H9 (cell line): ENCODE measurements around the gene UTF1. TPM values are rescaled to one million over a fixed set of nuclear protein-coding genes. Genes with fewer than 3 reads are reported as not detected.

ENCODE experiments used
- DNase-seq: peaks from one replicate; pipeline ENCODE4 v3.0.0-alpha.2; 2017
- H2AFZ ChIP-seq: one replicate; pipeline ENCODE4 v1.6.1; 2013; ENCODE audit warnings: mild to moderate bottlenecking, low read length, control low read depth, moderate library complexity
- H2AK5ac ChIP-seq: 2 replicates; pipeline ENCODE4 v1.6.1; 2013; ENCODE audit warnings: low read length, control low read depth, mixed read lengths; ENCODE audit not compliant: insufficient read length
- H2BK120ac ChIP-seq: one replicate; pipeline ENCODE4 v1.6.1; 2013; ENCODE audit warnings: low read depth, mild to moderate bottlenecking, low read length, control low read depth, inconsistent platforms; ENCODE audit not compliant: poor library complexity, severe bottlenecking
- H2BK12ac ChIP-seq: 2 replicates; pipeline ENCODE4 v1.6.1; 2013; ENCODE audit warnings: low read length, control low read depth, mixed read lengths, low read depth; ENCODE audit not compliant: insufficient read length
- H2BK15ac ChIP-seq: 2 replicates; pipeline ENCODE4 v1.6.1; 2013; ENCODE audit warnings: low read depth, low read length, control low read depth
- H2BK20ac ChIP-seq: one replicate; pipeline ENCODE4 v1.6.1; 2013; ENCODE audit warnings: low read depth, mild to moderate bottlenecking, low read length, control low read depth, inconsistent platforms; ENCODE audit not compliant: poor library complexity, severe bottlenecking
- H2BK5ac ChIP-seq: 2 replicates; pipeline ENCODE4 v1.6.1; 2013; ENCODE audit warnings: low read length, control low read depth, mixed read lengths; ENCODE audit not compliant: insufficient read length
- H3K14ac ChIP-seq: 2 replicates; pipeline ENCODE4 v1.6.1; 2013; ENCODE audit warnings: low read length, control low read depth; ENCODE audit not compliant: insufficient read depth
- H3K18ac ChIP-seq: 2 replicates; pipeline ENCODE4 v1.6.1; 2013; ENCODE audit warnings: low read depth, mild to moderate bottlenecking, mixed read lengths, low read length, control low read depth; ENCODE audit not compliant: insufficient read length
- H3K23ac ChIP-seq: 2 replicates; pipeline ENCODE4 v1.6.1; 2013; ENCODE audit warnings: low read length, control low read depth, mixed read lengths, low read depth; ENCODE audit not compliant: insufficient read length
- H3K23me2 ChIP-seq: 2 replicates; pipeline ENCODE4 v1.6.1; 2013; ENCODE audit warnings: low read depth, mild to moderate bottlenecking, mixed read lengths, low read length, control low read depth; ENCODE audit not compliant: insufficient read length, poor library complexity, severe bottlenecking
- H3K27ac ChIP-seq: 2 replicates; pipeline ENCODE4 v1.5.1; 2013; ENCODE audit warnings: low read length, control low read depth, mixed read lengths, low read depth; ENCODE audit not compliant: insufficient read length
- H3K27me3 ChIP-seq: 2 replicates; pipeline ENCODE4 v1.6.1; 2013; ENCODE audit warnings: low read length, control low read depth, inconsistent platforms; ENCODE audit not compliant: insufficient read depth
- H3K4ac ChIP-seq: 2 replicates; pipeline ENCODE4 v1.6.1; 2013; ENCODE audit warnings: low read depth, mild to moderate bottlenecking, control low read depth, inconsistent platforms, low read length, moderate library complexity
- H3K4me1 ChIP-seq: 2 replicates; pipeline ENCODE4 v1.6.1; 2013; ENCODE audit warnings: low read length, control low read depth, inconsistent platforms; ENCODE audit not compliant: insufficient read depth
- H3K4me2 ChIP-seq: 2 replicates; pipeline ENCODE4 v1.6.1; 2013; ENCODE audit warnings: low read length, control low read depth, mixed read lengths; ENCODE audit not compliant: insufficient read length, insufficient read depth
- H3K56ac ChIP-seq: 2 replicates; pipeline ENCODE4 v1.6.1; 2013; ENCODE audit warnings: low read depth, mild to moderate bottlenecking, mixed read lengths, low read length, control low read depth; ENCODE audit not compliant: insufficient read length
- H3K79me1 ChIP-seq: 2 replicates; pipeline ENCODE4 v1.6.1; 2013; ENCODE audit warnings: low read depth, mild to moderate bottlenecking, moderate library complexity, low read length, control low read depth, inconsistent platforms; ENCODE audit not compliant: insufficient read depth, poor library complexity, severe bottlenecking
- H3K79me2 ChIP-seq: 2 replicates; pipeline ENCODE4 v1.6.1; 2013; ENCODE audit warnings: low read length, control low read depth, inconsistent platforms; ENCODE audit not compliant: insufficient read depth
- H3K9ac ChIP-seq: 2 replicates; pipeline ENCODE4 v1.6.1; 2013; ENCODE audit warnings: low read length, control low read depth, mixed read lengths; ENCODE audit not compliant: insufficient read length; ENCODE audit errors: extremely low read depth
- H3K9me3 ChIP-seq: one replicate; pipeline ENCODE4 v1.6.1; 2013; ENCODE audit warnings: low read depth, low read length, inconsistent platforms; ENCODE audit not compliant: control insufficient read depth
- H3T11ph ChIP-seq: one replicate; pipeline ENCODE4 v1.6.1; 2013; ENCODE audit warnings: mild to moderate bottlenecking, low read length, control low read depth, inconsistent platforms
- H4K20me1 ChIP-seq: one replicate; pipeline ENCODE4 v1.6.1; 2013; ENCODE audit not compliant: control insufficient read depth, insufficient read length, insufficient read depth
- H4K5ac ChIP-seq: 2 replicates; pipeline ENCODE4 v1.6.1; 2013; ENCODE audit warnings: low read depth, mild to moderate bottlenecking, mixed read lengths, low read length, control low read depth; ENCODE audit not compliant: insufficient read length
- H4K8ac ChIP-seq: replicated peaks from 2 replicates; pipeline ENCODE4 v1.6.1; 2013; ENCODE audit warnings: low read length, control low read depth, mixed read lengths, low read depth; ENCODE audit not compliant: insufficient read length
- H4K91ac ChIP-seq: 2 replicates; pipeline ENCODE4 v1.6.1; 2013; ENCODE audit warnings: low read depth, mild to moderate bottlenecking, moderate library complexity, mixed read lengths, low read length, control low read depth; ENCODE audit not compliant: insufficient read length
- H3K27ac Mint-ChIP-seq, 3 experiments: 2 replicates in 2 of 3; 3 replicates in 1 of 3; pipeline ENCODE4 v1.8.0; 2020 to 2021; ENCODE audit warnings: mixed read lengths in 3 of 3, mild to moderate bottlenecking in 1 of 3, moderate library complexity in 1 of 3
- H3K27me3 Mint-ChIP-seq: 2 replicates; pipeline ENCODE4 v1.8.0; 2021; ENCODE audit warnings: low read depth, mild to moderate bottlenecking, moderate library complexity, mixed read lengths
- H3K36me3 Mint-ChIP-seq, 3 experiments: 2 replicates in 2 of 3; 3 replicates in 1 of 3; pipeline ENCODE4 v1.8.0; 2020 to 2021; ENCODE audit warnings: low read depth in 3 of 3, mixed read lengths in 3 of 3; ENCODE audit not compliant: insufficient read depth in 1 of 3
- H3K4me1 Mint-ChIP-seq, 2 experiments: 2 replicates each; pipeline ENCODE4 v1.8.0; 2020; ENCODE audit warnings: mixed read lengths in 2 of 2
- H3K4me3 Mint-ChIP-seq, 2 experiments: 2 replicates in 1 of 2; 3 replicates in 1 of 2; pipeline ENCODE4 v1.8.0; 2020 to 2021; ENCODE audit warnings: mild to moderate bottlenecking in 2 of 2, mixed read lengths in 2 of 2, moderate library complexity in 1 of 2
- H3K9me3 Mint-ChIP-seq, 2 experiments: 2 replicates in 1 of 2; 3 replicates in 1 of 2; pipeline ENCODE4 v1.8.0; 2020; ENCODE audit warnings: mild to moderate bottlenecking in 2 of 2, mixed read lengths in 2 of 2, moderate library complexity in 1 of 2
- WGBS: extraction: QIAGEN DNeasy Blood & Tissue Kit; methylation state at CpG from one replicate; pipeline ENCODE4 v1.1.7; 2013; ENCODE audit warnings: missing lambda C conversion rate, low lambda C conversion rate, mixed read lengths; ENCODE audit not compliant: insufficient read length; ENCODE audit errors: extremely low coverage; 5-methylcytosine and 5-hydroxymethylcytosine counted together
- total RNA-seq: library from RNA; stranded (reverse); gene quantifications from 2 replicates; pipeline ENCODE4 v1.2.1, GENCODE V29; 2021
- TF ChIP-seq, protein P1 (sequence below): fragments of 200-600 bp; sonication (generic); conservative IDR thresholded peaks from 3 replicates; pipeline ENCODE4 v1.8.0; 2021; ENCODE audit warnings: antibody characterized with exemption, mild to moderate bottlenecking

Gene UTF1
- total RNA-seq, 1 experiment from 2014 or later = 31.5 TPM

DNA sequence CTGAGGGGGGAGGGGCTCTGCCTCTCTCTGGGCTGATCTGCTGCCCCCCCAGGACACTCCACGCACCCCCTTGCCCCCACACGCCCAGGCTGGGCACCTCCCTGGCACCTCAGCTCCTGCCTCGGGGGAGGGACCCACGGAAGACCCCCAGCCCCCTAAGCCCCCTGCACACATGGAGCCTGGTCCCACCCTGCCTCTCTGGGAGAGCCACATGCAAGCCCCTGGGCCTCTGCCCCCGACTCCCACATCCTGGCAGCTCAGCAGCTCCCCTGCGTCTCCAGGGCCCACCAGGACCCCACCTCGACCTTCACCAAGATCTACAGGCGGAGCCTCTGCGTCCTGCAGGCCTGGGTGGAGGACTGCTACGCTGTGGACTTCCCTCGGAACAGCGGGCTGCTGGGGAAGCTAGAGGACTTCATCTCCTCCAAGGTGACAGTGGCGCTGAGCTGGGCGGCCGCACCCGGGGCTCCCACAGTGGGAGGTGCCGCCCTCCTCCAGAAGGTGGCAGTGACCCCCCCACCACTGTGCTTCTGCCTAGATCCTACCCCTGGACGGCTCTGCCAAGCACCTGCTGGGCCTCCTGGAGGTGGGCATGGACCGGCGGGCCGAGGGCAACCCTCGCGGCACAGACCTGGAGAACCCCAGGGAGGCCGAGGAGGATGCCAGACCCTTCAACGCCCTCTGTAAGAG is 18.7 kb upstream of the UTF1 start:
- Mint-ChIP-seq H3K9me3 (peaks cover 0 to 2% of the 10 kb centered on the region in 2 experiments; a peak in 1 of 5 replicates), H3K27ac (no peak overlapping the region; a peak in 1 of 7 replicates), H3K4me3 (no peak overlapping the region), H3K4me1 (no peaks in the 10 kb centered on the region), H3K36me3 (peaks cover 0 to 12% (median 11%) of the 10 kb centered on the region in 3 experiments; a peak in 5 of 7 replicates), H3K27me3 (no peaks in the 10 kb centered on the region; the same call in 1 of the 2 replicates)
- Histone ChIP-seq H3K4me1 (no peaks in the 10 kb centered on the region), H2AFZ (no peak overlapping the region), H3K14ac (no peak overlapping the region), H3K9me3 (no peaks in the 10 kb centered on the region), H2BK5ac (no peak overlapping the region), H2BK20ac (no peak overlapping the region), H3K27me3 (no peaks in the 10 kb centered on the region), H4K20me1 (no peaks in the 10 kb centered on the region), H3K79me1 (no peaks in the 10 kb centered on the region), H4K91ac (no peak overlapping the region), H4K5ac (no peak overlapping the region), H3K23me2 (no peaks in the 10 kb centered on the region), H2BK15ac (no peak overlapping the region), H3K4ac (no peak overlapping the region), H3K56ac (no peak overlapping the region), H4K8ac (no peak overlapping the region), H3T11ph (no peak overlapping the region), H2AK5ac (no peak overlapping the region), H3K27ac (no peak overlapping the region), H3K4me2 (no peak overlapping the region), H3K79me2 (no peaks in the 10 kb centered on the region), H2BK120ac (no peak overlapping the region), H3K23ac (no peak overlapping the region), H2BK12ac (no peak overlapping the region), H3K9ac (no peak overlapping the region), H3K18ac (no peak overlapping the region)
- TF ChIP-seq, protein P1, sequence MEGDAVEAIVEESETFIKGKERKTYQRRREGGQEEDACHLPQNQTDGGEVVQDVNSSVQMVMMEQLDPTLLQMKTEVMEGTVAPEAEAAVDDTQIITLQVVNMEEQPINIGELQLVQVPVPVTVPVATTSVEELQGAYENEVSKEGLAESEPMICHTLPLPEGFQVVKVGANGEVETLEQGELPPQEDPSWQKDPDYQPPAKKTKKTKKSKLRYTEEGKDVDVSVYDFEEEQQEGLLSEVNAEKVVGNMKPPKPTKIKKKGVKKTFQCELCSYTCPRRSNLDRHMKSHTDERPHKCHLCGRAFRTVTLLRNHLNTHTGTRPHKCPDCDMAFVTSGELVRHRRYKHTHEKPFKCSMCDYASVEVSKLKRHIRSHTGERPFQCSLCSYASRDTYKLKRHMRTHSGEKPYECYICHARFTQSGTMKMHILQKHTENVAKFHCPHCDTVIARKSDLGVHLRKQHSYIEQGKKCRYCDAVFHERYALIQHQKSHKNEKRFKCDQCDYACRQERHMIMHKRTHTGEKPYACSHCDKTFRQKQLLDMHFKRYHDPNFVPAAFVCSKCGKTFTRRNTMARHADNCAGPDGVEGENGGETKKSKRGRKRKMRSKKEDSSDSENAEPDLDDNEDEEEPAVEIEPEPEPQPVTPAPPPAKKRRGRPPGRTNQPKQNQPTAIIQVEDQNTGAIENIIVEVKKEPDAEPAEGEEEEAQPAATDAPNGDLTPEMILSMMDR = no peak
- no CpG with 5 or more reads among the region's 25 CpGs for WGBS
- no peak for DNase-seq
